ENCODE data around the gene MLPH.

DNA sequence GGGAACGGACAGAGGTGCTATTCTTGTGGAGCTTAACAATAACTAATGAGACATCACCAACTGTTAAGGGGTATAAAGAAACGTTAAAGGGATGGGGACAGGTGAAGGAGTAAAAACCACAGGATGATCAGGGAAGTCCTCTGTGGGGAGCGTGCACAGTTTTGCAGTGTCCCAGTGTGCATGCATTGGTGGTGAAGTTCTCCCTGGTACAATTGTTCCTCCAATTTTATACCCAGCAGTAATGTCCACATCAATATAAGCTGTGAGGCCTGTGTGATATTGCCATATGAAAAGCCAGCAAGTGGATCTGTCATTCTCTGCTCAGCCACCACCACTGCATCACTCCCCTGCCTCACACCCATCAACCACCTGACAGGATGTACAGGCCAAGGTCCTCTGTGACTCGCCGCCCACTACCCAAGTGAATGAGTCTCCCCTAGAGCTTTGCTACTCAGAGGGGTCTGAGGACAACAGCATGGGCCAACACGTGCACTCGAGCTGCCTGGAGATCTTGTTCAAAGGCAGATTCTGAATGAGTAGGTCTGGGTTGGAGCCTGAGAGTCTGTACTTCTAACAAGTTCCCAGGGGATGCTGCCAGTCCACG is 4.6 kb downstream of the MLPH start:
- TF ChIP-seq, protein P1, sequence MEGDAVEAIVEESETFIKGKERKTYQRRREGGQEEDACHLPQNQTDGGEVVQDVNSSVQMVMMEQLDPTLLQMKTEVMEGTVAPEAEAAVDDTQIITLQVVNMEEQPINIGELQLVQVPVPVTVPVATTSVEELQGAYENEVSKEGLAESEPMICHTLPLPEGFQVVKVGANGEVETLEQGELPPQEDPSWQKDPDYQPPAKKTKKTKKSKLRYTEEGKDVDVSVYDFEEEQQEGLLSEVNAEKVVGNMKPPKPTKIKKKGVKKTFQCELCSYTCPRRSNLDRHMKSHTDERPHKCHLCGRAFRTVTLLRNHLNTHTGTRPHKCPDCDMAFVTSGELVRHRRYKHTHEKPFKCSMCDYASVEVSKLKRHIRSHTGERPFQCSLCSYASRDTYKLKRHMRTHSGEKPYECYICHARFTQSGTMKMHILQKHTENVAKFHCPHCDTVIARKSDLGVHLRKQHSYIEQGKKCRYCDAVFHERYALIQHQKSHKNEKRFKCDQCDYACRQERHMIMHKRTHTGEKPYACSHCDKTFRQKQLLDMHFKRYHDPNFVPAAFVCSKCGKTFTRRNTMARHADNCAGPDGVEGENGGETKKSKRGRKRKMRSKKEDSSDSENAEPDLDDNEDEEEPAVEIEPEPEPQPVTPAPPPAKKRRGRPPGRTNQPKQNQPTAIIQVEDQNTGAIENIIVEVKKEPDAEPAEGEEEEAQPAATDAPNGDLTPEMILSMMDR (IDR thresholded peaks at IDR 0.05; ENCODE audit: borderline replicate concordance, extremely low read depth, low read length, poor library complexity, severe bottlenecking) = no peak
- no peak for TF ChIP-seq EZH2 (IDR thresholded peaks at IDR 0.05; ENCODE audit: borderline replicate concordance, low read depth, low read length, severe bottlenecking)

Data from DND-41 (cell line).